ENCODE data around the gene PPP1R2.
"Not testable (repeated sequence)": the region's sequence is repeated elsewhere in the genome, so short reads cannot be mapped to it uniquely, and the experiment has no call there.

PPP1R2 gene

DNA sequence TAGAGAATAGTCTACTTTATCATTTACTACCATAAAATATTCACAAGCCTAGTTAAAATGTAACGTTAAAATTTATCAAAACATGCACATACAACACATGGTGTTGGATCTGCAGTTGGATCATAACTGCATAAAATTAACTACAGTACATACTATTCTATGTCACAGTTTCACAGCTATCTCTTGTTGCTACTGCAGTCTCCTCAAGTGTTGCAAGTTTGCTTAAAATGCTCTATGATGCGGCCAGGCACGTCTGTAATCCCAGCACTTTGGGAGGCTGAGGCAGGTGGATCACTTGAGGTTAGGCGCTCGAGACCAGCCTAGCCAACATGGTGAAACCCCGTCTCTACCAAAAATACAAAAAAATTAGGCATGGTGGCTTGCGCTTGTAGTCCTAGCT lies 10.3 kb downstream of the PPP1R2 start:
- DNase-seq: no peak

GRCh38 chr3:195532345-195532744 lies 10.8 kb downstream of the PPP1R2 start:
- no peak for DNase-seq

GRCh38 chr3:195531683-195532082 lies 11.4 kb downstream of the PPP1R2 start:
- DNase-seq: no peak

DNA sequence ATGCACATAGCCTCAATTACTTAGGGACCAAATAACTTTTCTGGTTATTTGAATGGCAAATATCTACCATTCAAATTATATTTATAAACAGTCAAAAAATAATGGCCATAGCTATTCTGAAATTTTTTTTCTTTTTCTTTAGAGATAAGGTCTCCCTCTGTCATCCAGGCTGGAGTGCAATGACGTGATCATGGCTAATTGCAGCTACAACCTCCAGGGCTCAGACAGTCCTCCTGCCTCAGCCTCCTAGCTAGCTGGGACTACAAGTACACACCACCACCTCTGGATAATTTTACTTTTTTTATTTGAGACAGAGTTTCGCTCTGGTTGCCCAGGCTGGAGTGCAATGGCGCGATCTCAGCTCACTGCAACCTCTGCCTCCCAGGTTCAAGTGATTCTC lies 16.6 kb downstream of the PPP1R2 start:
- no peak for DNase-seq

GRCh38 chr3:195524171-195524896 lies 18.8 kb downstream of the PPP1R2 start:
- no peak for DNase-seq

DNA sequence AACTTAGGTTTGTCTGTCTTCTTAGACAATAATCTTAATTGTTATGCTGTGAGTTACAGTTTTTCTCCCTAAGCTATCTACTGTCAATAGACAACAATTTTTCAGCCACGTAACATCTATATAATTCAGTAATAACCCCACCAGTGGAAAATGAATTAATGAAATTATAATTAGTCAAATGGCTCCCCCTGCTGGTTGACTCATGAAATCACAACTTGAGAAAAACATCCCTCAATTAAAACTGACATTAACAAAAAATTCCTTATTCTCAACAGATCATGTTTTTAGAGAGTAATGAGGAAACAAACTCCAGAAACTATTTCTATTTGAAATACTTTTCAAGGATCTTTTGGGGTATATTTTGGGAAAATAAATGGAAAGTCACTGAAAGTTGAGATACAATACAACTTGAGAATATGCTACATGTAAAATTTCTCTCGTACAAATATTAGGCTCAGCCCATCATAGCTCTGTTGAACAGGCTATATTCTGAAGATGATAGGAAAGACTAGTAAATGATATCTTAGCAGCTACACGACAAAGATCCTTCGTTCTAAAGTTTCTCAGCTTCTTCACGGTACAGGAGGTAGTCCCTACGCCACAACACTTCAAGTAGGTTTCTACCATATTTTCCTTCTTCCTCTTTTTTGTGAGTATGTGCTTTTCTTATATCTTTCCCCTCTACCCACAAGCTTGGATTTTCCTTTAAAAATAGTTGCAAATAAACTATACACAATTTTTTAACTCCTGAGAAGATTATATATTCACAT lies 20.7 kb downstream of the PPP1R2 start:
- no peak for DNase-seq

DNA sequence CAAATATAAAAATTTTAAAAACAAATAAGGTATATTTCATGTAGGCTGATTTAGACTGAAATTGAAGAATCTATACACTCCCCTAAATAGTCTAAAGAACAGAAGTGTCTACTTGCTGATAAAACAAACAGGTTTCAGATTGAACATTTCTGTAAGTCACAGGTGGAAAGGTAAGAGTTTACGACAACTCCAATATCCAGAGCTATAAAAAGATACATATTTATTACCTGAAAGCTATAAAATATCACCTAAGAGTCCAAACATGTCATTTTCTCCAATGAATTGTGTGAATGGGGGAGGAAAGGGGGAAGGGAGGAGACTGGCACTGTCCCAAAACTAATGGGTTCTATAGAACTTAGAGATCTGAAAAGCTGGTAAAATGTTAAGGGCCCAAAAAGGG lies 26.1 kb downstream of the PPP1R2 start:
- DNase-seq: no peak

- DNase-seq: not testable (repeated sequence)
Observed at GRCh38 chr3:195514610-195515235, 28.4 kb downstream of the PPP1R2 start.

- no peak for DNase-seq
Observed at GRCh38 chr3:195512798-195513345, 30.3 kb downstream of the PPP1R2 start.

GRCh38 chr3:195511136-195511535 lies 32.0 kb downstream of the PPP1R2 start:
- DNase-seq: no peak

DNA sequence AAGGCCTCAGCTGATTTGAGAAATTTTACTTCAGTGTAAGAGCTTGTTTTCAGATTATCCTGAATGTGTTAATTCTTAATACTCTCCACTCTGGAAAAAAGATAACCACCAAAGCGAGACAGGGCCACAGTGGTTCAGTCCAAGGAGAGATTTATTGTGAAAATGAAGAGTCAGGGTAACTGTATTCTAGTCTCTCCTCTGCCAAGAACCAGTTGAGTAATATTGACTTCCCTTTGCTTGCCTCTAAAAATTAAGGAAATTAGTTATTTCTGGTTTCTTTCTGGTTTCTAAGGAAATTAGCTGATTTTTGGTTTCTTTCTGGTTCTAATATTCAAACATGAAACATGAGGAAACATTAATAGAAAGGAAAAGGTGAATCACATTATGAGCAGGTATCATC lies 34.9 kb downstream of the PPP1R2 start:
- DNase-seq: no peak

GRCh38 chr3:195475614-195476013 lies 67.5 kb downstream of the PPP1R2 start:
- DNase-seq: no peak

DNA sequence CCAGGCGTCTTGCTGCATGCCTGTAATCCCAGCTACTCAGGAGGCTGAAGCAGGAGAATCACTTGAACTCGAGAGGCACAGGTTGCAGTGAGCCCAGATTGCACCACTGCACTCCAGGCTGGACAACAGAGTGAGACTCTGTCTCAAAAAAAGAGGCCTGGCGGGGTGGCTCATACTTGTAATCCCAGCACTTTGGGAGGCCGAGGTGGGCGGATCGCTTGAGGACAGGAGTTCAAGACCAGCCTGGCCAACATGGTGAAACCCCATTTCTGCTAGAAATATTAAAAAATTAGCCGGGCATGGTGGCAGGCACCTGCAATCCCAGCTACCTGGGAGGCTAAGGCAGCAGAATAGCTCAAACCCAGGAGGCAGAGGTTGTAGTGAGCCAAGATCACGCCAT lies 68.0 kb downstream of the PPP1R2 start:
- not testable (repeated sequence) for DNase-seq

DNA sequence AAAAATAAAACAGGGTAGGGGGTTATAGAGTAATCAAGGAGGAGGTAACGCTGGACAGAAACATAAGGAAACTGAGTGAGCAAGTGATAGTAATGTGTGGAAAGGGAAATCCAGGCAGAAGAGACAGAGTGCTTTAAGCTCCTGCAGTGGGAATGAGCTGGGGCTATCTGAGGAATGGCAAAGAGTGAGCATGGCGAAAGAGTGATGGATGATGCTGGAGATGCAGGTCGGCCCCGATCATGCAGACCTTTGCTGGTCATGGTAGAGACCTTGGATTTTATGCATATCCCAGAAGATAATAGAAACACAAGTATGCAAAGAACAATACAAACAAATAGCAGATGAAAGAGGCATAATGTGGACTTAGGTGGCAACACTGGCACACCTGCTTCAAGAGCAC lies 74.3 kb downstream of the PPP1R2 start:
- no peak for DNase-seq

GRCh38 chr3:195468391-195468776 lies 74.7 kb downstream of the PPP1R2 start:
- DNase-seq: no peak

GRCh38 chr3:195467641-195468390 lies 75.3 kb downstream of the PPP1R2 start:
- no peak for DNase-seq

DNA sequence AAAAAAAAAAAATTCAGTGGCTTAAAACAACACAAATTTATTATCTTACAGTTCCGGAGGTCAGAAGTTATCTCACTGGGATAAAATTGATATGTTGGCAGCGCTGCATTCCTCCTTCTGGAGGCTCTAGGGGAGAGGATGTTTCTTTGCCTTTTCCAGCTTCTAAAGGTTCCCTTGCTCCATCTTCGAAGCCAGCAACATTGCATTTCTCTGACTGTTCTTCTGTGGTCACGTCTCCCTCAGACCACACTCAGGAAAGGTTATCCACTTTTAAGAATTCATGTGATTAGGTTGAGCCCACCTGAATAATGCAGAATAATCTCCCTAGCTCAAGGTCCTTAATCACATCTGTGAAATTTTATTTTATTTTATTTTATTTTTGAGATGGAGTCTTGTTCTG lies 76.9 kb downstream of the PPP1R2 start:
- DNase-seq: no peak
